ENCODE measurements around the gene KCNH2. TPM values are rescaled to one million over a fixed set of nuclear protein-coding genes. Genes with fewer than 3 reads are reported as not detected.

Gene KCNH2
- total RNA-seq, 1 experiment from 2014 or later = 0.09 TPM

GRCh38 chr7:151017370-151017952 is 39.3 kb upstream of the KCNH2 start:
- Mint-ChIP-seq H3K36me3 (ENCODE audit: insufficient read depth, unreplicated experiment) (no peaks in the 10 kb centered on the region), H3K4me1 (ENCODE audit: insufficient read depth, unreplicated experiment) (peaks cover 13% of the 10 kb centered on the region), H3K4me3 (ENCODE audit: unreplicated experiment) (no peak overlapping the region), H3K27ac (ENCODE audit: low read depth, unreplicated experiment) (no peak overlapping the region), H3K27me3 (ENCODE audit: insufficient read depth, unreplicated experiment) (peaks cover 23% of the 10 kb centered on the region), H3K9me3 (ENCODE audit: unreplicated experiment) (no peaks in the 10 kb centered on the region)
- no peak for TF ChIP-seq CTCF (IDR thresholded peaks at IDR 0.05; ENCODE audit: unreplicated experiment)
- no TSS peak for BruUV-seq (replicated peaks)
- no peak for DNase-seq (ENCODE audit: unreplicated experiment)
- ChIA-PET POLR2A (no interaction called here), CTCF (interaction anchor here (0.6 to 3.7 kb wide), 16 partner anchors 8 to 124 kb away, joined by 3 to 16 read pairs (median 4); partner anchors contain the start of gene ABCB8)
- intact Hi-C loops (cut with micrococcal nuclease) = loop anchor here (5.0 kb wide), 1 partner anchor 50 kb away; no protein-coding TSS in a partner anchor

GRCh38 chr7:151016942-151017341 is 38.8 kb upstream of the KCNH2 start:
- POLR2A ChIA-PET = no interaction called here
- H3K4me1 Mint-ChIP-seq (ENCODE audit: insufficient read depth, unreplicated experiment) = peaks cover 18% of the 10 kb centered on the region
- no peak overlapping the region for H3K27ac Mint-ChIP-seq (ENCODE audit: low read depth, unreplicated experiment)
- no peak for TF ChIP-seq CTCF (IDR thresholded peaks at IDR 0.05; ENCODE audit: unreplicated experiment)
- no peaks in the 10 kb centered on the region for H3K36me3 Mint-ChIP-seq (ENCODE audit: insufficient read depth, unreplicated experiment)
- no peaks in the 10 kb centered on the region for H3K9me3 Mint-ChIP-seq (ENCODE audit: unreplicated experiment)
- DNase-seq (ENCODE audit: unreplicated experiment) = no peak
- CTCF ChIA-PET = interaction anchor here (0.6 to 2.0 kb wide), 8 partner anchors 54 to 124 kb away, joined by 3 to 6 read pairs (median 4); no protein-coding TSS in a partner anchor
- no peak overlapping the region for H3K4me3 Mint-ChIP-seq (ENCODE audit: unreplicated experiment)
- peaks cover 23% of the 10 kb centered on the region for H3K27me3 Mint-ChIP-seq (ENCODE audit: insufficient read depth, unreplicated experiment)
- intact Hi-C loops (cut with micrococcal nuclease) = loop anchor here (5.0 kb wide), 1 partner anchor 50 kb away; no protein-coding TSS in a partner anchor
- no TSS peak for BruUV-seq (replicated peaks)

- intact Hi-C loops (cut with micrococcal nuclease) = loop anchor here (5.0 kb wide), 1 partner anchor 49 kb away; no protein-coding TSS in a partner anchor
- no peaks in the 10 kb centered on the region for H3K36me3 Mint-ChIP-seq (ENCODE audit: insufficient read depth, unreplicated experiment)
- TF ChIP-seq CTCF (IDR thresholded peaks at IDR 0.05; ENCODE audit: unreplicated experiment) = no peak
- peaks cover 21% of the 10 kb centered on the region for H3K4me1 Mint-ChIP-seq (ENCODE audit: insufficient read depth, unreplicated experiment)
- H3K4me3 Mint-ChIP-seq (ENCODE audit: unreplicated experiment) = no peak overlapping the region
- H3K9me3 Mint-ChIP-seq (ENCODE audit: unreplicated experiment) = no peaks in the 10 kb centered on the region
- ChIA-PET POLR2A (interaction anchor here (0.8 kb wide), 1 partner anchor 12 kb away, joined by 5 read pairs; the partner anchor contains the start of gene ABCB8), CTCF (interaction anchor here (0.6 to 2.0 kb wide), 8 partner anchors 77 to 253 kb away, joined by 3 to 6 read pairs (median 4); no protein-coding TSS in a partner anchor)
- H3K27me3 Mint-ChIP-seq (ENCODE audit: insufficient read depth, unreplicated experiment) = peaks cover 23% of the 10 kb centered on the region
- no peak for DNase-seq (ENCODE audit: unreplicated experiment)
- BruUV-seq (replicated peaks) = no TSS peak
- H3K27ac Mint-ChIP-seq (ENCODE audit: low read depth, unreplicated experiment) = no peak overlapping the region
Observed at GRCh38 chr7:151016505-151016904, 38.4 kb upstream of the KCNH2 start.

- peaks cover 21% of the 10 kb centered on the region for H3K4me1 Mint-ChIP-seq (ENCODE audit: insufficient read depth, unreplicated experiment)
- CTCF ChIA-PET = interaction anchor here (0.7 to 2.0 kb wide), 4 partner anchors 95 to 253 kb away, joined by 3 to 6 read pairs (median 4); no protein-coding TSS in a partner anchor
- intact Hi-C loops (cut with micrococcal nuclease) = loop anchor here (5.0 kb wide), 1 partner anchor 49 kb away; no protein-coding TSS in a partner anchor
- H3K36me3 Mint-ChIP-seq (ENCODE audit: insufficient read depth, unreplicated experiment) = no peaks in the 10 kb centered on the region
- no TSS peak for BruUV-seq (replicated peaks)
- no peaks in the 10 kb centered on the region for H3K9me3 Mint-ChIP-seq (ENCODE audit: unreplicated experiment)
- TF ChIP-seq CTCF (IDR thresholded peaks at IDR 0.05; ENCODE audit: unreplicated experiment) = no peak
- DNase-seq (ENCODE audit: unreplicated experiment) = no peak
- no peak overlapping the region for H3K27ac Mint-ChIP-seq (ENCODE audit: low read depth, unreplicated experiment)
- no peak overlapping the region for H3K4me3 Mint-ChIP-seq (ENCODE audit: unreplicated experiment)
- POLR2A ChIA-PET = interaction anchor here (0.8 kb wide), 1 partner anchor 13 kb away, joined by 5 read pairs; the partner anchor contains the start of gene ABCB8
- H3K27me3 Mint-ChIP-seq (ENCODE audit: insufficient read depth, unreplicated experiment) = peaks cover 23% of the 10 kb centered on the region
Observed at GRCh38 chr7:151015967-151016366, 37.8 kb upstream of the KCNH2 start.
